Testis (tissue), 5 donors: ENCODE measurements around the gene GLCE. TPM values are rescaled to one million over a fixed set of nuclear protein-coding genes. Genes with fewer than 3 reads are reported as not detected.

Source experiments
- DNase-seq: peaks from one replicate; pipeline ENCODE4 v3.0.0-alpha.2; 2019
- H3K27ac ChIP-seq, 2 donors: fragments of 200-600 bp; sonication (generic); one replicate each; pipeline ENCODE4 v1.5.1; 2019
- H3K27me3 ChIP-seq: fragments of 200-600 bp; sonication (generic); one replicate; pipeline ENCODE4 v1.5.1; 2019
- H3K36me3 ChIP-seq: fragments of 200-600 bp; sonication (generic); one replicate; pipeline ENCODE4 v1.5.1; 2017; ENCODE audit warnings: low read depth; ENCODE audit errors: missing control alignments
- H3K4me1 ChIP-seq: fragments of 200-600 bp; sonication (generic); one replicate; pipeline ENCODE4 v1.5.1; 2019
- H3K4me3 ChIP-seq, 2 donors: fragments of 200-600 bp; sonication (generic); one replicate each; pipeline ENCODE4 v1.5.1; 2017 to 2019
- H3K9me3 ChIP-seq: fragments of 200-600 bp; sonication (generic); one replicate; pipeline ENCODE4 v1.5.1; 2017
- POLR2A ChIP-seq: fragments of 450-650 bp; IDR thresholded peaks from one replicate; pipeline ENCODE4 v1.6.1; 2017; ENCODE audit warnings: antibody characterized with exemption, mild to moderate bottlenecking, moderate library complexity
- WGBS, 2 donors: methylation state at CpG; one replicate each; pipeline ENCODE4 v1.1.5; 2018; 5-methylcytosine and 5-hydroxymethylcytosine counted together
- intact Hi-C: fragments of 100-400 bp; cut with DNase I; formaldehyde crosslinking; loops from one replicate; pipeline ENCODE4 v1.15.1; 2023; ENCODE audit warnings: low total_unique reads
- long read RNA-seq, 2 donors: transcript quantifications; one replicate each; lab custom pipeline, GENCODE V29; 2026
- polyA plus RNA-seq: library from polyadenylated mRNA; stranded (reverse); fragments of 350-450 nt; fragmentation: Illumina TruSeq; extraction: RNeasy Lipid Tissue Mini Kit (QIAGEN cat#74804); gene quantifications from one replicate; pipeline ENCODE4 v1.2.3, GENCODE V29; 2014; ENCODE audit warnings: low read depth, low replicate concordance; ENCODE audit not compliant: insufficient read depth
- total RNA-seq, 2 donors: library from RNA; depleted of rRNA; stranded (reverse); fragments of >200 nt; gene quantifications; one replicate each; pipeline ENCODE4 v1.2.3, GENCODE V29; 2016
- TF ChIP-seq, protein P1 (sequence below), 3 experiments: fragments of 450-650 bp in 2 of 3; fragments of 200-600 bp in 1 of 3; sonication (generic) in 1 of 3; IDR thresholded peaks; one replicate each; pipeline ENCODE4 v1.5.1; 2016 to 2019; ENCODE audit warnings: antibody characterized with exemption in 3 of 3, mild to moderate bottlenecking in 2 of 3, moderate library complexity in 1 of 3

The GLCE gene
- 10 to 100 TPM; 15.5 to 18.0 TPM for total RNA-seq
- 10.2 TPM for polyA plus RNA-seq
- long read RNA-seq, donor 1, full-length matches to known transcripts: 13 of 13 reads
- long read RNA-seq, donor 1, partial matches to known transcripts: 0 of 13 reads
- long read RNA-seq, donor 1, other reads (novel, unspliced or antisense): 0 of 13 reads
- long read RNA-seq, donor 2, full-length matches to known transcripts: 6 of 6 reads
- long read RNA-seq, donor 2, partial matches to known transcripts: 0 of 6 reads
- long read RNA-seq, donor 2, other reads (novel, unspliced or antisense): 0 of 6 reads

- no peaks in the 10 kb centered on the region for H3K27me3 ChIP-seq
- peak; percentile 97 for DNase-seq
- H3K9me3 ChIP-seq: no peaks in the 10 kb centered on the region
- intact Hi-C loops: no loop called here
- 0 to 2% methylated on average over 18 to 61 of the region's 76 CpGs for WGBS, 2 donors
- peak within 1 kb of the TSS; percentile 75 to 84 for H3K27ac ChIP-seq
- peak within 1 kb of the TSS; percentile 83 to 95 for H3K4me3 ChIP-seq
- TF ChIP-seq, protein P1, sequence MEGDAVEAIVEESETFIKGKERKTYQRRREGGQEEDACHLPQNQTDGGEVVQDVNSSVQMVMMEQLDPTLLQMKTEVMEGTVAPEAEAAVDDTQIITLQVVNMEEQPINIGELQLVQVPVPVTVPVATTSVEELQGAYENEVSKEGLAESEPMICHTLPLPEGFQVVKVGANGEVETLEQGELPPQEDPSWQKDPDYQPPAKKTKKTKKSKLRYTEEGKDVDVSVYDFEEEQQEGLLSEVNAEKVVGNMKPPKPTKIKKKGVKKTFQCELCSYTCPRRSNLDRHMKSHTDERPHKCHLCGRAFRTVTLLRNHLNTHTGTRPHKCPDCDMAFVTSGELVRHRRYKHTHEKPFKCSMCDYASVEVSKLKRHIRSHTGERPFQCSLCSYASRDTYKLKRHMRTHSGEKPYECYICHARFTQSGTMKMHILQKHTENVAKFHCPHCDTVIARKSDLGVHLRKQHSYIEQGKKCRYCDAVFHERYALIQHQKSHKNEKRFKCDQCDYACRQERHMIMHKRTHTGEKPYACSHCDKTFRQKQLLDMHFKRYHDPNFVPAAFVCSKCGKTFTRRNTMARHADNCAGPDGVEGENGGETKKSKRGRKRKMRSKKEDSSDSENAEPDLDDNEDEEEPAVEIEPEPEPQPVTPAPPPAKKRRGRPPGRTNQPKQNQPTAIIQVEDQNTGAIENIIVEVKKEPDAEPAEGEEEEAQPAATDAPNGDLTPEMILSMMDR (IDR thresholded peaks at IDR 0.05): no peak
- TF ChIP-seq POLR2A: peak; percentile 50
- no peaks in the 10 kb centered on the region for H3K4me1 ChIP-seq
- no peaks in the 10 kb centered on the region for H3K36me3 ChIP-seq
Observed at GRCh38 chr15:69160141-69160993, at the start of gene GLCE. Gene GLCE, plus strand, starts transcription at chr15:69160635. Its CDS starts 95,172 bp downstream, at chr15:69255807.

- no peaks in the 10 kb centered on the region for H3K9me3 ChIP-seq
- H3K4me3 ChIP-seq: no peak overlapping the region
- no peaks in the 10 kb centered on the region for H3K4me1 ChIP-seq
- TF ChIP-seq, protein P1 (IDR thresholded peaks at IDR 0.05): no peak
- TF ChIP-seq POLR2A: no peak
- no peak overlapping the region for H3K27ac ChIP-seq
- H3K27me3 ChIP-seq: no peaks in the 10 kb centered on the region
- no peak for DNase-seq
- no peaks in the 10 kb centered on the region for H3K36me3 ChIP-seq
- 72 to 82% methylated on average over 10 to 11 of the region's 11 CpGs for WGBS, 2 donors
- intact Hi-C loops: no loop called here
Observed at GRCh38 chr15:69114331-69114928, 46.0 kb upstream of the GLCE start.

DNA sequence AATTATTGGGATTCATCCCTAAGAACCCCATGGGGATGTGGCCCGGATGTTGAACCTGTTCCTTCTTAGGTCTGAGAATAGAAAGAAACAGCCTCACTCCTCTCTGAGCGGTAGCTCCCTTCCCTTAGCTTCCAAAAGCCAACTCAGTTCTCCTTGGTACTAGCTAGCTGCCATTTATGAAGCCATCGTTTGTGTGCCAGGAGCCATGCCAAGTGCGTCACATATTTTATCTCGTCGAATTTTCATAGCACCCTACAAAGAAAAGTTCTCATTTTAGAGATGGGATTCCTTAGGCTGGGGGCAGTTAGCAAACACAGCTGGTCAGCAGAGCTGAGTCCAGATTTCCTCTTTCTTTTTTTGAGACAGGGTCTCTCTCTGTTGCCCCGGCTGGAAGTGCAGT, 45.4 kb upstream of the GLCE start:
- H3K27ac ChIP-seq: no peak overlapping the region
- H3K27me3 ChIP-seq: no peaks in the 10 kb centered on the region
- H3K9me3 ChIP-seq: no peaks in the 10 kb centered on the region
- TF ChIP-seq POLR2A: no peak
- 71 to 79% methylated on average over 7 of the region's 7 CpGs for WGBS, 2 donors
- peaks cover 4% of the 10 kb centered on the region for H3K4me1 ChIP-seq
- H3K36me3 ChIP-seq: no peaks in the 10 kb centered on the region
- no peak for DNase-seq
- intact Hi-C loops: no loop called here
- H3K4me3 ChIP-seq: no peak overlapping the region

- no peak overlapping the region for H3K27ac ChIP-seq
- intact Hi-C loops: no loop called here
- no peaks in the 10 kb centered on the region for H3K36me3 ChIP-seq
- no peak for DNase-seq
- no peaks in the 10 kb centered on the region for H3K27me3 ChIP-seq
- TF ChIP-seq POLR2A: no peak
- TF ChIP-seq, protein P1 (IDR thresholded peaks at IDR 0.05): no peak
- 77 to 86% methylated on average over 4 of the region's 4 CpGs for WGBS, 2 donors
- no peaks in the 10 kb centered on the region for H3K9me3 ChIP-seq
- peaks cover 4% of the 10 kb centered on the region for H3K4me1 ChIP-seq
- H3K4me3 ChIP-seq: no peak overlapping the region
Observed at GRCh38 chr15:69116391-69116790, 44.0 kb upstream of the GLCE start.

DNA sequence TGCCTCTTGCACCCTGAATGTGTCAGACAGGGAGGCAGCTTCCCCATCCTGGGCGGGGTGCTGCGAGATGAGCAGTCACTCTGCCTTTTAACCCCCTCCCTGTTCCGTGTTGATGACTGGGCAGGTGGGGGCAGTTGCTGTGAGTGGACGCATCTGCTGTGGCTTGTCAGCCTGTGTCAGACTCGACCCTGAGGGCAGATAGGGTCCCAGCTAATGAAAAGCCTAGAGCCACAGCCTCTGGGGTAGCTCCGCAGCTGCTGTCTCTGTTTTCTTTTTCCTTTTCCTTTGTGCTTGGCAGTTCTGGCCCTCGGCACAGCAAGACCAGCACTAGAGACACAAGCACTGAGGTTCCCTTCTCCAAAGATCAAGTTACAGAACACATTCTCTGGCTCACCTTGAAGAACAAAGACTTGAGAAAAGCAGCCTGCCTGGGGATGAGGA, 43.0 kb upstream of the GLCE start:
- TF ChIP-seq POLR2A: no peak
- H3K36me3 ChIP-seq: no peaks in the 10 kb centered on the region
- no peak overlapping the region for H3K27ac ChIP-seq
- no peaks in the 10 kb centered on the region for H3K9me3 ChIP-seq
- peaks cover 4% of the 10 kb centered on the region for H3K4me1 ChIP-seq
- intact Hi-C loops: no loop called here
- no peak overlapping the region for H3K4me3 ChIP-seq
- no peaks in the 10 kb centered on the region for H3K27me3 ChIP-seq
- 75 to 80% methylated on average over 7 of the region's 7 CpGs for WGBS, 2 donors
- no peak for DNase-seq
